Thyroid gland (tissue), 4 donors: ENCODE results near the gene INSYN2A.

Source experiments
- CTCF ChIP-seq, 6 experiments: fragments of 200-600 bp in 3 of 6; fragments of 450-650 bp in 3 of 6; sonication (generic) in 3 of 6; IDR thresholded peaks; one replicate each; pipeline ENCODE4 v1.5.1; 2016 to 2019; ENCODE audit warnings: antibody characterized with exemption in 6 of 6, mild to moderate bottlenecking in 2 of 6, inconsistent platforms in 1 of 6, moderate library complexity in 1 of 6
- POLR2A ChIP-seq, 2 donors: fragments of 450-650 bp; IDR thresholded peaks; one replicate each; pipeline ENCODE4 v1.6.1; 2017; ENCODE audit warnings: antibody characterized with exemption in 2 of 2, mild to moderate bottlenecking in 2 of 2, moderate library complexity in 1 of 2

GRCh38 chr10:127157089-127157488, 39.3 kb downstream of the INSYN2A start:
- TF ChIP-seq CTCF (IDR thresholded peaks at IDR 0.05) (no peak), POLR2A (IDR thresholded peaks at IDR 0.05) (no peak)
